K562 (cell line): ENCODE data around the gene ITGBL1. TPM values are rescaled to one million over a fixed set of nuclear protein-coding genes. Genes with fewer than 3 reads are reported as not detected.

ENCODE experiments used
- ATAC-seq: fragments of 200-7000 bp; cut with Tn5 transposase; 3 replicates; pipeline ENCODE4 v1.9.1; 2020; ENCODE audit warnings: moderate library complexity
- BruUV-seq: library from RNA; stranded (reverse); fragments of 400-500 nt; replicated peaks from 2 replicates; lab custom pipeline; 2021; lab: Mats Ljungman, UMichigan
- CTCF ChIA-PET: fragments of 300-600 bp; formaldehyde crosslinking; extraction: SDS; loops from one replicate; lab custom pipeline; 2021; ENCODE audit warnings: low intra/inter-chr PET ratio; lab: Yijun Ruan, JAX
- POLR2A ChIA-PET: fragments of 300-600, 350-650 bp; sonication (Branson Sonifier 250); formaldehyde crosslinking; extraction: SDS; loops from one replicate; lab custom pipeline; 2021; ENCODE audit warnings: antibody characterized with exemption, inconsistent platforms; lab: Yijun Ruan, JAX
- DNase-seq, 4 experiments: peaks; one replicate each; pipeline versions ENCODE4 v3.0.0 to v3.0.0-alpha.2; 2011 to 2018; ENCODE audit warnings: low spot score in 3 of 4, mixed read lengths in 3 of 4; ENCODE audit errors: extremely low read depth in 1 of 4
- FAIRE-seq: peaks from 2 replicates; lab custom pipeline; 2011; peaks lifted over from hg19 to GRCh38; lab: Jason Lieb, UNC
- H2AFZ ChIP-seq: 2 replicates; pipeline ENCODE4 v1.6.0; 2011; ENCODE audit warnings: low read depth, low read length, control low read depth, inconsistent platforms
- H3K27ac ChIP-seq: fragments of 200-600 bp; 3 replicates; pipeline ENCODE4 v1.8.0; 2011; ENCODE audit warnings: low read depth, mild to moderate bottlenecking, control low read depth, inconsistent platforms, low read length, moderate library complexity, mixed read lengths; ENCODE audit errors: extremely low read depth
- H3K27me3 ChIP-seq, 2 experiments: fragments of 300-600 bp in 1 of 2; 2 replicates in 1 of 2; 3 replicates in 1 of 2; pipeline versions ENCODE4 v1.6.0 to v1.8.0; 2011; ENCODE audit warnings: inconsistent platforms in 2 of 2, low read length in 2 of 2, mild to moderate bottlenecking in 1 of 2, mixed read lengths in 1 of 2, moderate library complexity in 1 of 2; ENCODE audit not compliant: control insufficient read depth in 2 of 2, insufficient read depth in 2 of 2
- H3K36me3 ChIP-seq: fragments of 300-600 bp; 3 replicates; pipeline ENCODE4 v1.8.0; 2011; ENCODE audit warnings: mild to moderate bottlenecking, low read length, inconsistent platforms; ENCODE audit not compliant: control insufficient read depth, insufficient read depth
- H3K4me1 ChIP-seq, 2 experiments: fragments of 200-600 bp in 1 of 2; replicated peaks in 1 of 2; 2 replicates in 1 of 2; 3 replicates in 1 of 2; pipeline versions ENCODE4 v1.5.1 to v1.8.0; 2011; ENCODE audit warnings: inconsistent platforms in 2 of 2, low read length in 2 of 2, mild to moderate bottlenecking in 1 of 2, mixed read lengths in 1 of 2, moderate library complexity in 1 of 2; ENCODE audit not compliant: control insufficient read depth in 2 of 2, insufficient read depth in 2 of 2
- H3K4me2 ChIP-seq: 2 replicates; pipeline ENCODE4 v1.6.1; 2011; ENCODE audit warnings: low read length, control low read depth, inconsistent platforms, mixed read lengths; ENCODE audit not compliant: insufficient read depth
- H3K4me3 ChIP-seq: fragments of 200-600 bp; sonication (generic), shearing (Covaris generic); 2 replicates; pipeline ENCODE4 v1.5.1; 2016; ENCODE audit warnings: control low read depth, inconsistent platforms
- H3K79me2 ChIP-seq: fragments of 200-600 bp; 3 replicates; pipeline ENCODE4 v1.8.0; 2011; ENCODE audit warnings: low read length, inconsistent platforms; ENCODE audit not compliant: control insufficient read depth, insufficient read depth
- H3K9ac ChIP-seq, 2 experiments: 2 replicates each; pipeline versions ENCODE4 v1.6.0 to v1.6.1; 2011; ENCODE audit warnings: low read depth in 2 of 2, low read length in 2 of 2, control low read depth in 1 of 2, inconsistent platforms in 1 of 2, mild to moderate bottlenecking in 1 of 2, mixed read lengths in 1 of 2; ENCODE audit not compliant: insufficient read depth in 1 of 2
- H3K9me1 ChIP-seq: one replicate; pipeline ENCODE4 v1.6.0; 2011; ENCODE audit warnings: inconsistent platforms, mild to moderate bottlenecking, low read length, moderate library complexity; ENCODE audit not compliant: control insufficient read depth, insufficient read depth
- H3K9me3 ChIP-seq: replicated peaks from 2 replicates; pipeline ENCODE4 v1.5.1; 2011; ENCODE audit warnings: low read depth, low read length, inconsistent platforms; ENCODE audit not compliant: control insufficient read depth, insufficient read depth
- H4K20me1 ChIP-seq: replicated peaks from 2 replicates; pipeline ENCODE4 v1.6.1; 2011; ENCODE audit warnings: low read length, inconsistent platforms, mixed read lengths; ENCODE audit not compliant: control insufficient read depth, insufficient read depth
- ARID1B ChIP-seq: fragments of 450-650 bp; IDR thresholded peaks from 2 replicates; pipeline ENCODE4 v1.6.1; 2016; ENCODE audit warnings: antibody characterized with exemption, mild to moderate bottlenecking, inconsistent platforms
- CHAMP1 ChIP-seq: fragments of 450-650 bp; IDR thresholded peaks from 2 replicates; pipeline ENCODE4 v1.6.1; 2016; ENCODE audit warnings: mild to moderate bottlenecking
- CREM ChIP-seq: IDR thresholded peaks from 2 replicates; pipeline ENCODE4 v1.6.1; 2014; ENCODE audit warnings: antibody characterized with exemption, low read depth
- ETV6 ChIP-seq, 3 experiments: fragments of 150-350 bp in 1 of 3; sonication (generic) in 1 of 3; formaldehyde crosslinking in 1 of 3; IDR thresholded peaks; 2 replicates each; pipeline versions ENCODE4 v1.6.1 to v1.8.0; 2014 to 2022; ENCODE audit warnings: borderline replicate concordance in 2 of 3, low read depth in 2 of 3, antibody characterized with exemption in 1 of 3, low read length in 1 of 3, mild to moderate bottlenecking in 1 of 3, missing genetic modification reagents in 1 of 3
- LEF1 ChIP-seq: fragments of 450-650 bp; IDR thresholded peaks from 2 replicates; pipeline ENCODE4 v1.6.1; 2016; ENCODE audit warnings: mild to moderate bottlenecking
- MEIS2 ChIP-seq: fragments of 450-650 bp; IDR thresholded peaks from 2 replicates; pipeline ENCODE4 v1.6.1; 2014; ENCODE audit warnings: mild to moderate bottlenecking; ENCODE audit not compliant: partially characterized antibody
- PRMT5 ChIP-seq: sonication (generic); formaldehyde crosslinking; IDR thresholded peaks from 2 replicates; pipeline ENCODE4 v1.5.0; 2020; ENCODE audit warnings: missing genetic modification reagents
- SAFB ChIP-seq: fragments of 200-400 bp; formaldehyde crosslinking; IDR thresholded peaks from 2 replicates; pipeline ENCODE4 v1.6.1; 2017; ENCODE audit warnings: low read depth, low read length, borderline replicate concordance
- SMAD2 ChIP-seq: fragments of 150-350 bp; IDR thresholded peaks from 2 replicates; pipeline ENCODE4 v1.6.1; 2014; ENCODE audit warnings: low read depth, mild to moderate bottlenecking, low read length
- TFAM ChIP-seq: fragments of 250-450 bp; sonication (Bioruptor Pico); conservative IDR thresholded peaks from 2 replicates; pipeline ENCODE4 v1.5.0; 2021; ENCODE audit warnings: mild to moderate bottlenecking, moderate library complexity
- ZBTB1 ChIP-seq: sonication (generic); formaldehyde crosslinking; IDR thresholded peaks from 2 replicates; pipeline ENCODE4 v1.8.1; 2023; ENCODE audit warnings: missing genetic modification reagents, low read depth, mild to moderate bottlenecking, borderline replicate concordance
- ZNF146 ChIP-seq: IDR thresholded peaks from one replicate; pipeline ENCODE4 v1.6.1; 2018; ENCODE audit warnings: missing compliant biosample characterization; ENCODE audit not compliant: unreplicated experiment
- ZNF280A ChIP-seq: fragments of 450-650 bp; IDR thresholded peaks from 2 replicates; pipeline ENCODE4 v1.6.1; 2018; ENCODE audit warnings: mild to moderate bottlenecking, low read depth; ENCODE audit not compliant: partially characterized antibody
- WGBS: fragments of 100-300 bp; shearing (Covaris generic); methylation state at CpG from one replicate; pipeline ENCODE4 v1.1.6; 2016; ENCODE audit warnings: low coverage, mixed read lengths; ENCODE audit not compliant: insufficient coverage; ENCODE audit errors: missing lambda C conversion rate; 5-methylcytosine and 5-hydroxymethylcytosine counted together
- in situ Hi-C: fragments of 300-500 bp; cut with MboI; formaldehyde crosslinking; loops from 4 replicates; pipeline ENCODE4 v1.15.0; 2018; ENCODE audit warnings: inconsistent platforms, mixed read lengths
- intact Hi-C: fragments of 100-400 bp; cut with micrococcal nuclease; formaldehyde crosslinking; loops from 2 replicates; pipeline ENCODE4 v1.14.2; 2022
- polyA plus RNA-seq, 8 experiments: library from polyadenylated mRNA; depleted of rRNA in 4 of 8; stranded (reverse) in 5 of 8; unstranded in 3 of 8; fragments of >200 nt; fragmentation: Nextera tagmentation in 2 of 8; fragmentation: Illumina TruSeq in 1 of 8; extraction: Ambion mirVana in 2 of 8; extraction: Trizol in 1 of 8; gene quantifications; 2 replicates each; pipeline versions ENCODE4 v1.2.1 to v1.2.3, GENCODE V29; 2011 to 2014; ENCODE audit warnings: inconsistent platforms in 1 of 8, missing spikeins in 1 of 8
- total RNA-seq, 7 experiments: library from RNA; depleted of rRNA in 6 of 7; stranded (reverse); fragments of >200 nt in 6 of 7; fragmentation: Illumina TruSeq in 2 of 7; extraction: Trizol in 2 of 7; gene quantifications; 2 replicates each; pipeline versions ENCODE4 v1.2.1 to v1.2.3, GENCODE V29; 2011 to 2021; ENCODE audit warnings: low replicate concordance in 1 of 7

ITGBL1 gene
- total and polyA plus RNA-seq, 9 of the 15 experiments (the other 6 are each of a cell fraction or from before 2014, with no cell fraction given), result 0.04 to 0.73 (median 0.32) TPM; not detected in 1

- no peak overlapping the region for H3K9ac ChIP-seq
- no peaks in the 10 kb centered on the region for H4K20me1 ChIP-seq
- DNase-seq, result no peak
- intact Hi-C loops, result no loop called here
- H3K9me3 ChIP-seq, result no peaks in the 10 kb centered on the region
- TF ChIP-seq TFAM (CRISPR knock-in tag) (no peak), LEF1 (no peak), ZBTB1 (CRISPR knock-in tag) (no peak), ZNF280A (no peak), MEIS2 (no peak), SAFB (no peak), ARID1B (no peak), ETV6 (IDR thresholded peaks at IDR 0.05; ENCODE audit: borderline replicate concordance in 1 of 2, low read depth in 2 of 2, low read length in 1 of 2) (no peak), ETV6 (CRISPR knock-in tag; IDR thresholded peaks at IDR 0.05; ENCODE audit: borderline replicate concordance) (no peak), CREM (no peak), CHAMP1 (no peak), PRMT5 (CRISPR knock-in tag) (no peak), ZNF146 (CRISPR knock-in tag) (no peak), SMAD2 (no peak)
- H3K4me2 ChIP-seq, result no peak overlapping the region
- no peaks in the 10 kb centered on the region for H3K4me1 ChIP-seq
- POLR2A ChIA-PET, result no interaction called here
- CTCF ChIA-PET, result no interaction called here
- H3K27ac ChIP-seq, result no peak overlapping the region
- H3K36me3 ChIP-seq, result no peaks in the 10 kb centered on the region
- H3K4me3 ChIP-seq, result no peak overlapping the region
- no peak for ATAC-seq
- no peaks in the 10 kb centered on the region for H3K9me1 ChIP-seq
- no peaks in the 10 kb centered on the region for H3K79me2 ChIP-seq
- no TSS peak for BruUV-seq
- WGBS, result 7% methylated on average over 1 of the region's 1 CpG
- in situ Hi-C loops, result no loop called here
- FAIRE-seq, result no peak
- H2AFZ ChIP-seq, result no peak overlapping the region
- H3K27me3 ChIP-seq, result no peaks in the 10 kb centered on the region
Observed at GRCh38 chr13:101486708-101487437, 34.4 kb downstream of the ITGBL1 start.
